Stomach (tissue), 4 donors: ENCODE measurements around the gene GOLGA6L7.
"Not testable (repeated sequence)": the region's sequence is repeated elsewhere in the genome, so short reads cannot be mapped to it uniquely, and the experiment has no call there.

Experiments
- EP300 ChIP-seq: sonication (generic); formaldehyde crosslinking; IDR thresholded peaks from one replicate; pipeline ENCODE4 v1.6.1; 2017; ENCODE audit warnings: antibody characterized with exemption
- POLR2A ChIP-seq, 4 donors: fragments of 450-650 bp; IDR thresholded peaks; one replicate each; pipeline ENCODE4 v1.6.1; 2016; ENCODE audit warnings: antibody characterized with exemption in 4 of 4, control low read depth in 2 of 4, mild to moderate bottlenecking in 1 of 4, moderate library complexity in 1 of 4
- POLR2AphosphoS5 ChIP-seq, 3 donors: sonication (generic); formaldehyde crosslinking; IDR thresholded peaks; one replicate each; pipeline ENCODE4 v1.6.1; 2016; ENCODE audit warnings: antibody characterized with exemption in 3 of 3
- TF ChIP-seq, protein P1 (sequence below), 7 experiments: fragments of 450-650 bp in 4 of 7; fragments of 200-600 bp in 3 of 7; sonication (generic) in 3 of 7; IDR thresholded peaks; one replicate each; pipeline ENCODE4 v1.5.1; 2016 to 2019; ENCODE audit warnings: antibody characterized with exemption in 7 of 7, control low read depth in 2 of 7, mild to moderate bottlenecking in 1 of 7

DNA sequence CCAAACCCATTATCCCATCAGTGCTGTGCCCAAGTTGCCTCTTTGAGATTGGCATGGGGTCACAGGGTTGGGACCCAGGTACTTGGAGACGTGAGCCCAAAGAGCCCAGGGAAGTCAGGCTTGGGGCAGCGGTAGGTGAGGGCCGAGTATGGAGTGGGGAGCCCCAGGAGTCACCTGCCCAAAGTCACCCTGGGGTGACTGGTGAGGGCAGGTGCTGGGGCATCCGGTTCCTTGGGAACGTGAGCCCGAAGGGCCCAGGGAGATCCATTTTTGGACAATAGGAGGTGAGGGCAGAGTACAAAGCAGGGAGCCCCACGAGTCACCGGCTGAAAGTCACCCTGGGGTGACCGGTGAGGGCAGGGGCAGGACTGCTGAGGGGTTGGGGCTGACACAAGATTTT is 485 bp downstream of the GOLGA6L7 start:
- TF ChIP-seq, protein P1, sequence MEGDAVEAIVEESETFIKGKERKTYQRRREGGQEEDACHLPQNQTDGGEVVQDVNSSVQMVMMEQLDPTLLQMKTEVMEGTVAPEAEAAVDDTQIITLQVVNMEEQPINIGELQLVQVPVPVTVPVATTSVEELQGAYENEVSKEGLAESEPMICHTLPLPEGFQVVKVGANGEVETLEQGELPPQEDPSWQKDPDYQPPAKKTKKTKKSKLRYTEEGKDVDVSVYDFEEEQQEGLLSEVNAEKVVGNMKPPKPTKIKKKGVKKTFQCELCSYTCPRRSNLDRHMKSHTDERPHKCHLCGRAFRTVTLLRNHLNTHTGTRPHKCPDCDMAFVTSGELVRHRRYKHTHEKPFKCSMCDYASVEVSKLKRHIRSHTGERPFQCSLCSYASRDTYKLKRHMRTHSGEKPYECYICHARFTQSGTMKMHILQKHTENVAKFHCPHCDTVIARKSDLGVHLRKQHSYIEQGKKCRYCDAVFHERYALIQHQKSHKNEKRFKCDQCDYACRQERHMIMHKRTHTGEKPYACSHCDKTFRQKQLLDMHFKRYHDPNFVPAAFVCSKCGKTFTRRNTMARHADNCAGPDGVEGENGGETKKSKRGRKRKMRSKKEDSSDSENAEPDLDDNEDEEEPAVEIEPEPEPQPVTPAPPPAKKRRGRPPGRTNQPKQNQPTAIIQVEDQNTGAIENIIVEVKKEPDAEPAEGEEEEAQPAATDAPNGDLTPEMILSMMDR (IDR thresholded peaks at IDR 0.05): not testable (repeated sequence)
- not testable (repeated sequence) for TF ChIP-seq POLR2A (IDR thresholded peaks at IDR 0.05); EP300; POLR2AphosphoS5 (IDR thresholded peaks at IDR 0.05)
